ENCODE results near the gene NEK10.

GRCh38 chr3:27208961-27209616 is 160.1 kb downstream of the NEK10 start:
- no peak for TF ChIP-seq FOSL2 (IDR thresholded peaks at IDR 0.05)
- no peak for TF ChIP-seq FOSL2 (CRISPR knock-in tag; IDR thresholded peaks at IDR 0.05)
- TF ChIP-seq CTCF (IDR thresholded peaks at IDR 0.05): no peak
- no peak for TF ChIP-seq TP53 (CRISPR knock-in tag; IDR thresholded peaks at IDR 0.05)
- TF ChIP-seq NFE2L2 (conservative IDR thresholded peaks at IDR 0.05; ENCODE audit: low read length): no peak
- no peak for TF ChIP-seq EP300 (IDR thresholded peaks at IDR 0.05)
- no peak for TF ChIP-seq PBX3 (IDR thresholded peaks at IDR 0.05)
- TF ChIP-seq MAX (IDR thresholded peaks at IDR 0.05): no peak
- TF ChIP-seq JUNB (IDR thresholded peaks at IDR 0.05): no peak
- no peak for TF ChIP-seq USF2 (IDR thresholded peaks at IDR 0.05)
- no peak for TF ChIP-seq REST (IDR thresholded peaks at IDR 0.05)
- no peak for TF ChIP-seq SREBF2 (IDR thresholded peaks at IDR 0.05)

All from A549 (cell line).